G401 (cell line): ENCODE results near the gene RNF34. TPM values are rescaled to one million over a fixed set of nuclear protein-coding genes. Genes with fewer than 3 reads are reported as not detected.
"Not testable (repeated sequence)": the region's sequence is repeated elsewhere in the genome, so short reads cannot be mapped to it uniquely, and the experiment has no call there.

Source experiments
- DNase-seq: peaks from one replicate; pipeline ENCODE4 v3.0.0-alpha.2; 2015; ENCODE audit warnings: low spot score
- in situ Hi-C: cut with HindIII; loops from 2 replicates; pipeline ENCODE4 v1.10.0; 2016; ENCODE audit warnings: low sequenced_read_pairs, mixed read lengths
- total RNA-seq: library from RNA; depleted of rRNA; stranded (reverse); fragments of >200 nt; shearing (Covaris generic); gene quantifications from 2 replicates; pipeline ENCODE4 v1.2.3, GENCODE V29; 2014; rRNA removed

The RNF34 gene, protein sequence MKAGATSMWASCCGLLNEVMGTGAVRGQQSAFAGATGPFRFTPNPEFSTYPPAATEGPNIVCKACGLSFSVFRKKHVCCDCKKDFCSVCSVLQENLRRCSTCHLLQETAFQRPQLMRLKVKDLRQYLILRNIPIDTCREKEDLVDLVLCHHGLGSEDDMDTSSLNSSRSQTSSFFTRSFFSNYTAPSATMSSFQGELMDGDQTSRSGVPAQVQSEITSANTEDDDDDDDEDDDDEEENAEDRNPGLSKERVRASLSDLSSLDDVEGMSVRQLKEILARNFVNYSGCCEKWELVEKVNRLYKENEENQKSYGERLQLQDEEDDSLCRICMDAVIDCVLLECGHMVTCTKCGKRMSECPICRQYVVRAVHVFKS
- 39.0 and 43.8 TPM in 2 replicates for total RNA-seq

DNA sequence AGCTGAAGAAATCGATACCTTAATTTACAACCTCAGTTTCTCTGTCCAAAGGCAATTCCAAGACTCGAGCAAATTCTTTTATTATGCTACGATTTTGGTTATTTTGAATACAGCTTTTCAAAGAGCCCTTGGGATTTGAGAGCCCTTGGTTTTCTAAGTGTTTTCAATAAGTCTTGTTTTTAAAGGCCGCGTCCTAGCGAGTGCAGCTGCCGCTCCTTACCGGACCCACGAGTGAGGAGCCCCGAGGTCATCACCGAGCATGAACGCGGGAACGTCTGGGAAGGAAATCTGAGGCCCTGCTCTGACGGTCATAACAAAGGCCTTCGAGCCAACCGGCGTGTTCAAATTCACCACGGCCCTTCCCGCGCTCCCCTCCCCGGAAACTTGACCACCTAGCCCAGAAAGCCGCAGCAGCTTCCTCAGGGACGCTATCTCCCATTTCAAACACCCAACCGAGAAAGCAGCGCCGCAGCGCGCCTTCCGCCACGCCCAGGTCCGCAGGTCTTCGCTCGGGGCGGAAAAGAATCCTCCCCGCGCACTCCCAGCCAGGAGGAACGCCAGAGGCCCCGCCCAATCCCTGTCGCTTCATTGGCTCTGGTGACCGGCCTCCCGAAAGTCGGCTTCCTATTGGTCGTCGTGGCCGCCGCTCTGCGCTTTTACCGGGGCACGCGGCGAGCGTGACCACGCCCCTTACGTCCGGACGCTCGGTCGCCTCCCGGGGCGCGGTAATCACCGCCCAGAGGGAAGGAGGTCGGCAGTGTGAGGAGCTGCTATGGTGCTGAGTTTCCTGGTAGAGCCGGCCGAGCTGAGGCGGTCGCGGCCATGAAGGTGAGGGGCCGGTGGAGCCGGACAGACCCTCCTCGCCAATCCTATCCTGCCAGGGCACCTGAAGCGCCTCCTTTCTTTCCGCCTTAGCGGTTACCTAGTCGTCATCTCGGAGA lies at the start of gene RNF34:
Gene RNF34 (plus strand): TSS at position 728 of the 941 bp plus-strand sequence. CDS start 95 bp downstream, at position 823.
- in situ Hi-C loops = no loop called here
- peak; percentile 98 for DNase-seq

DNA sequence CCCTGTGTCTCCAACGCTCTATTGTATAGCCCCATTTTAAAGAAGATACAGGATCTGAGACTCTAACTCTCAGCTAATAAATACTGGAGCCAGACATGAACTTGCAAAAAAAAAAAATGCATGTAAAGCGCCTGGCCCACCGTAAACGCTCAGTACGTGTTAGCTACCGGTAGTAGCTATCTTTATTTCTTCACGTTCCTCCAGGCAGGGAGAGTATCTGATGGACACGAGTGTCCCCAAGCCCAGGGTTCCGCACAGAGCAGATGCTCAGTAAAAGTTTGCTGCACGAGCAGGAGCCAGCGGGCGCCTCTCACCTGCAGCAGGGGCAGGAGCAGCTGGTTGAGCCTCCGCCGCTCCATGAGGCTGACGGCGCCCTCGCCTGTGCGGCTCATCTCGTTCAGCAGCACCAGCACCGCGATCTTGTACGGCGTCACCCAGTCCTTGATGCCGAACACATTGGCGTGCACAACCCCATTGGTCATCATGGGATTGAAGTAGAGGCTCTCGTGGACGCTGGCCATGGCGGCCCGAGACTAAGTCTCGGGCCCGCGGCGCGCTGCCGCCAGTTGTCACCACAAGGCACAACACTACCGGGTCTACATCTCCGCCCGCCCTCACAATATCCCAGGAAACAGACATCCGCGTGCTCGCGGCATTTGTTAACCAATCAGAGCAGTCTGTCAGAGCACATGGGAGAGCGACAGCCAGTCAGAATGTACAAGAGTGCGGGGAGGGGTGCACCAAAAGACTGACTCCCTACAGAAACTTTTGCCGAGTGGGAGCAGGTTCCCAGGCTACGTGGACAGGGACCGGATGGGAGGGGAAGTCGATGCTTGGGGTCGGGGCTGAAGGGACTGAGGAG lies 47.9 kb upstream of the RNF34 start, which contains the start of gene ANAPC5:
Gene ANAPC5 (minus strand): TSS at position 592 of the 862 bp plus-strand sequence. CDS start 71 bp downstream, at position 521.
- in situ Hi-C loops = no loop called here
- peak; percentile 99 for DNase-seq

GRCh38 chr12:121352682-121353018 lies 47.3 kb upstream of the RNF34 start:
- DNase-seq = no peak
- in situ Hi-C loops = no loop called here

GRCh38 chr12:121355818-121356217 lies 44.1 kb upstream of the RNF34 start:
- in situ Hi-C loops = no loop called here
- DNase-seq = no peak

DNA sequence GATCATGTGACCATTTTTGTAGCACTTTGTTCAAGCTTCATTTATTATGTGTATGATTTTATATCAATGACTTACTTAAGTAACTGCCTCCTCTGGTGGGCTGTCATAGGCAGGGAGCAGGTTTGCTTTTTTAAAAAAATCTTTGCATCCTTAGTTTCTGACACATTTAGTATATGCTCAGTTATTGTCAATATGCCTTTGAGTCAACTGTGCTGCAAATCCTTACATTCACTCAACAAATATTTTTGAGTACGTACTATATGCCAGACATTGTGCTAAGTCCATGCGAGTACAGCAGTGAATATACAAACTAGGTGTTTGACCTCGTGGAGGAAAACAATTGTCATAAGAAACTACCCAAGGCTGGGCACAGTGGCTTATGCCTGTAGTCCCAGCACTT lies 43.3 kb upstream of the RNF34 start:
- in situ Hi-C loops = no loop called here
- no peak for DNase-seq

- in situ Hi-C loops = no loop called here
- no peak for DNase-seq
Observed at GRCh38 chr12:121357331-121357730, 42.6 kb upstream of the RNF34 start.

GRCh38 chr12:121358073-121358472 lies 41.8 kb upstream of the RNF34 start:
- in situ Hi-C loops = no loop called here

GRCh38 chr12:121364683-121365121 lies 35.2 kb upstream of the RNF34 start:
- in situ Hi-C loops = loop anchor here (10.0 kb wide), 1 partner anchor 60 kb away; no protein-coding TSS in a partner anchor
- DNase-seq = no peak

More at GRCh38 chr12:121358073-121358472, 41.8 kb upstream of the RNF34 start:
- no peak for DNase-seq

- in situ Hi-C loops = loop anchor here (10.0 kb wide), 1 partner anchor 59 kb away; no protein-coding TSS in a partner anchor
- DNase-seq = no peak
Observed at GRCh38 chr12:121365416-121366062, 34.4 kb upstream of the RNF34 start.

- DNase-seq = no peak
- in situ Hi-C loops = loop anchor here (10.0 kb wide), 1 partner anchor 59 kb away; no protein-coding TSS in a partner anchor
Observed at GRCh38 chr12:121366063-121366459, 33.9 kb upstream of the RNF34 start.

GRCh38 chr12:121371404-121371803 lies 28.5 kb upstream of the RNF34 start:
- no peak for DNase-seq
- in situ Hi-C loops = no loop called here

DNA sequence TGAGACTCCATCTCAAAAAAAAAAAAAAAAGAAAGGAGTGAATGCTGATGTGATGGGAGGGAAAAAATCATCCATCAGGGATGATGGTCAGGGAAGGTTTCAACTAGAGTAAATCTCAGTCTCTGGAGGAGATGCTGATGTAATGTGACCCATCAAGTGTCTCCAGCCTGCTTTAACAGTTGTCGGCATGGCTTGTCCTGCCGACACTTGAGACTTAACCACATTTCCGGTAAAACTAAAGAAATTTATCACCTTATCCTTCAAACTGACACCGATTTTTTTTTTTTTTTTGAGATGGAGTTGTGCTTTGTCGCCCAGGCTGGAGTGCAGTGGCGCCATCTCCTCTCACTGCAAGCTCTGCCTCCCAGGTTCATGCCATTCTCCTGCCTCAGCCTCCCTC lies 26.2 kb upstream of the RNF34 start:
- in situ Hi-C loops = no loop called here
- DNase-seq = no peak

GRCh38 chr12:121374336-121374735 lies 25.6 kb upstream of the RNF34 start:
- DNase-seq, in situ Hi-C loops: not testable (repeated sequence)

DNA sequence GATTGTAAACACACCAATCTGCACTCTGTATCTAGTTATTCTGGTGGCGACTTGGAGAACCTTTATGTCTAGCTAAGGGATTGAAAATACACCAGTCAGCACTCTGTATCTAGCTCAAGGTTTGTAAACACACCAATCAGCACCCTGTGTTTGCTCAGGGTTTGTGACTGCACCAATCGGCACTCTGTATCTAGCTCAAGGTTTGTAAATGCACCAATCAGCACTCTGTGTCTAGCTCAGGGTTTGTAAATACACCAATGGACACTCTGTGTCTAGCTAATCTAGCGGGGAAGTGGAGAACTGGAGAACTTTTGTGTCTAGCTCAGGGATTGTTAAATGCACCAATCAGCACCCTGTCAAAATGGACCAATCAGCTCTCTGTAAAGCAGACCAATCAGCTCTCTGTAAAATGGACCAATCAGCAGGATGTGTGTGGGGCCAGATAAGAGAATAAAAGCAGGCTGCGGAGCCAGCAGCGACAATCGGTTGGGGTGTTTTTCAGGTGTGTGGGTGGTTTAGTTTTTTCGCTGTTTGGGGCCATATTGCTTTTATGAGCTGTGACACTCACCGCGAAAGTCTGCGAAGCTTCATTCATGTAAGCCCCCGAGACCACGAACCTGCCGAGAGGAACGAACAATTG lies 24.9 kb upstream of the RNF34 start:
- DNase-seq, in situ Hi-C loops: not testable (repeated sequence)

- DNase-seq = no peak
Observed at GRCh38 chr12:121376754-121377697, 22.9 kb upstream of the RNF34 start.

DNA sequence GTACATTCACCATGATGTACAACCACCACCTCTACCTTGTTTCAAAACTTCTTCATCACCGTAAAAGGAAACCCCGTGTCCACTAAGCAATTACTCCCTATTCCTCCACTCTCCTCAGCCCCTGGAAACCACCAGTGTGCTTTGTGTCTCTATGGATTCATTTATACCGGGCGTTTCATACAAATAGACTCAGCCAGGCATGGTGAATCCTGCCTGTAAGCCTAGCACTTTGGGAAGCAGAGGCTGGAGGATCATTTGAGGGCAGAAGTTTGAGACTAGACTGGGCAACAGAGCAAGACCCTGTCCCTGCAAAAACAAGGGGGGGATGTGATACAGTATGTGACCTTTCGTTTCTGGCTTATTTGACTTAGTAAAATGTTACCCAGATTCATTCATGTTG lies 21.2 kb upstream of the RNF34 start:
- in situ Hi-C loops = no loop called here
- DNase-seq = no peak

More at GRCh38 chr12:121376754-121377697, 22.9 kb upstream of the RNF34 start:
- in situ Hi-C loops = no loop called here

DNA sequence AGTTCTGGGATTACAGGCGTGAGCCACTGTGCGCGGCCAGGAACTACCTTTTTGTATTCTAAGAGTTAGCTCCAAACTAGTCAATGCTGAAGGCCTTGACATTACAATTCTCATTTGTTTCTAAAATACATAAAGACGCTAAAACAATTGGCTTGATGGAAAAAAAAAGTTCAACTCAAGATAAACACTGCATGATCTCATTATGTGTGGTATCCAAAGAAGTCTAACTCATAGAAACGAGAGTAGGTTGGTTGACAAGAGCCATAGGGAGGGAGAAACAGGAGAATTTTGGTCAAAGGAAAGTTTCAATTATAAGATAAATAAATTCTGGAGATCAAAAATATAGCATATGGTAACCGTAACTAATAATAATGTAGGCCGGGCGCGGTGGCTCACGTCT lies 20.0 kb upstream of the RNF34 start:
- in situ Hi-C loops = no loop called here
- DNase-seq = no peak
